ENCODE measurements around the gene EFS. TPM values are rescaled to one million over a fixed set of nuclear protein-coding genes. Genes with fewer than 3 reads are reported as not detected.

EFS gene
- total RNA-seq, 1 donor from 2014 or later = 0.50 TPM

DNA sequence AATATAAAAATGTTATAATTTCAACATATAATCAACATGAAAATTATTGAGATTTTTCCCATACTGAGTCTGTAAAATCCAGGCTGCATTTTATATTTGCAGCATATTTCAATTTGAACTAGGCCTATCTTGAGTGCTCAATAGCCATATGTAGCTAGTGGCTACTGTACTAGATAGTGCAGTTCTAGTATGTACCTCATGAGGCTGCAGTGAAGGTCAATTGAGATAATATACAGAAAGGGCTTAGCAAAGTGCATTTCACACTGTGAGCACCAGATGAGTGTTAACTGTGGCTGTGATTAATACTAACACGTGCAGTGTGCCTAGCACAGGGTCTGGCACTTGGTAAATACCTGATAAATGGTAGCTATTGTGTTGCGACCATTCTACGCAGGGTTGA, 6.9 kb downstream of the EFS start:
- no peak for DNase-seq (ENCODE audit: low read depth)

DNA sequence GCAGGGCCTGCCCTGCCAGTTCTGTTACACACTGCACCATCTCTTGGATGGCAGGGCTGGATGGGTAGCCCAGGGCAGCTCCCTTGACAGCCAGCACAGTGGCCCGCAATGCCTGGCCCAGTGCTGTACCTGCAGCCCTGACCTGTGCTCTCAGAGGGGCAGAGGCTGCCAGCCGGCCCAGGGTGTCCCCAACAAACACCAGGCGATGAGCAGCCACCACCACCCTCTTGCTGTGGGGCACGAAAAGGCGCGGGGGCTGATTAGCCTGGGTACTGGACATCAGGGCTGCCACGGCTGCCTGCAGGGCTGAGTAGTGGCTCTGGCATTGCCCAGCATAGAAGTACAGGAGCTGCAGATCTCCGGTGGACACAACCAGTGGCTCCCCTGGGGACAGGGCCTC, 7.7 kb downstream of the EFS start:
- DNase-seq (ENCODE audit: low read depth) = no peak

DNA sequence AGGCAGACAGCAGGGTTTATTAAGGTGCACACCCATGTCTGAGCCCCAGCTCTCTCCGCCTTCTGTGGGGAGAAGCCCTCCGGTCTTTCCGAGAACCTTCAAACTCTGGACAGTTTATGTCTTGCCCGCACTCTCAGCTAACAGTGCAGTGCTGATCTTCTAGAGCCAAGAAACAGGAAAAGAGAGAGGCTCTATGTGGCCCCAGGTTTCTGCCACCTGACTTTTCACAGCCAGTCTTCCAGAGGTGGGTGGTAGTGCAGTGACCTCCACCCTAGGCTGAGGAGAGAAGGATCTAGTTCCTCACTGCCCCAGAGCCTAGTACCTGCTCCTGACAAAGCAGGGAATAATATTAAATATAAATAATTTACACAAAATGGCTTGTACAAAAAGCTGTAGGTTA, 8.3 kb downstream of the EFS start:
- DNase-seq (ENCODE audit: low read depth) = no peak

DNA sequence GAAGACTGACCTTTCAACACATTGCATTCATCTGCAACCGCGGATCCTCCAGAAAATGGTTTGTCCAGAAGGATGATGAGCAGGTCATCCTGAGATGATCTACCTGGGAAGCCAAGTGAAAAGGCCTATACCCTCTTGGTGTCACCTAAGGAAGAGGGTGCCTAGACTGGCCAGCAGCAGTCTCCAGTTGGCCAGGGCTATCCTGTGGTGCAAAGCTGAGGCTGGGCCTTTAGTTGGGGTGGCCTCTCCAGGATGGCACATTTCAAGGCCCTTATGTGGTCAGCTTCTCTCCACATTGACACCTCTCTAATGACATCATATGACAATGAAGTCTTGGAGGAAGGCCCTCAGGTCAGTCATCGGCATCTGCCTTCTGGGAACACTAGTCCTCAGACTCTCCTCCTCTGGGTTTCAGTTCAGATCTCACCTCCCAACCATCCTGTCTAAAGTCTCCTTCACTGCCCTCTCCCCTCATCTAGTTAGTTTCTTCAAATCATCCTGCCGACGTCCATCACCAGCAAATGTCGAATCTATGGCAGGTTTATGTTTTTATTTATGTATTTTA, 9.0 kb downstream of the EFS start:
- DNase-seq (ENCODE audit: low read depth) = no peak

DNA sequence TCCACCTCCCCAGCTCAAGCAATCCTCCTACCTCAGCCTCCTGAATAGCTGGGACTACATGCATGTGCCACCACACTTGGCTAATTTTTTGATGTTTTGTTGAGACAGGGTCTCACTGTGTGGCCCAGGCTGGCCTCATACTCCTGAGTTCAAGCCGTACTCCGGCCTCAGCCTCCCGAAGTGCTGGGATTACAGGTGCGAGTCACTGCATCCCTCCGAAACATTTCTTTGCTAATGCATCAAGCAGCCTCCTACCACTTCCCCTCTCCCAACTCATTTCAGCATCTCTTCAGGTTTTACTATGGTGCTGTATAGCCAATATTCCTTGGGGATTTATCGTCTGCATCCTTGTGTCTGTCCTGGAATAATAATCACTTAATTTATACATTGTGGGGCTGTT, 10.0 kb downstream of the EFS start:
- no peak for DNase-seq (ENCODE audit: low read depth)

DNA sequence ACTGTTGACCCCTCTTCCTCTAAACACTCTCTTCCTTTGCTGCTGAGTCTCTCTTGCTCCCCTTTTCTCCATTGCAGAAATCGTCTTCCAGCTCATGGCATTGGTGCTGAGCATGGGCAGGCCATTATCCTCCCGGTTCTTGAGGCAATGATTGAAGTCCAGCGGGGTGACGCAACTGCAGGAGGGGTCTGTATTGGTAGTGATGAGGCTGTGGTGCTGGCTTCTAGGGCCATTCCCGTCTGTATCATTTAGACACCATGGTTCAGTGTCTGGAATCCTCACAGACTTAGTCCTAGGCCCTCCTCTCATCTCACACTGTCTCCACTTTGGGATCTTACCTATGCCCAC, 11.6 kb downstream of the EFS start:
- no peak for DNase-seq (ENCODE audit: low read depth)

DNA sequence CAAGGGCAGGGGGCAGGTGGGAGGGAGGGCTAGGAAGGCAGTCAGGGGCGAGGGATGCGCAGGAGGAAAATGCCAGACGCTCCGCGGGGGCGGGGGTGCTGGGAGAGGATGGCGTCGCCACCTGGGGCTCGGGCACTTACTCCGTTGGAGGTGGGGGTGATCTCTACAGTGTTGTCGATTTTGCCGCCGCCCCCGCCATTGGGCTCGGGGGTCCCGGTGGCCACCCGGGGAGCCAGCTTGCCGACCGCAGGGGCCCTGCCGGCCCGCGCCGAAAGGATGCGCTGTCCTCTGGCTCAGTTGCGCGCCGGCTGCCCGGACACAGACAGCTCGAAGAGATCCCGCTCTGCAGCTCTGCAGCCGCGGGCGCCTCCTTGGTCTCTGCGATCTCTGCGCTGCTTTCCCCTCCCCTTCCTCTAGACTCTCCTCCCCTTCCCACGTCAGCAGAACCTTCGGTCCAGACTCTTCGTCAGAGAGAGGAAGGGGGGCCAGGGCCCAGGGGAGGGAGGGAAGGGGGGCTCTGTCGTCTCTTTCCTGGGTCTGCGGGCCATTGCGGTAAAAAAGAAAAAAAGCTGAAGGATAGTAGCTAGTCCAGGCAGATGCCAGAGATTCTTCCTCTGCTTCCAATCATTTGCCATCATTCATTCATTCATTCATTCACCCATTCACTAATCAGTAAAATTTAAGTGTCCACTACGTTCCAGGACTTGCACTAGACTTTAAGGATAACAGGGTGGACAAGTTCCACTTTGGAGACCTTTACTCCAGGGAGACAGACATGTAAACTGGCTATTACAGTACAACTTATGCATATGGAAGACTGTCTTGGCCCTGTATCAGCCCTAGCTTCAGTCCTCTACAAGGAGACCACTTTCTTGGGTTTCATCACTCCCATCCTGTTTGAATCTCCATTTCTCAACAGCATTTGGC, 12.2 kb downstream of the EFS start, which contains the start of gene SLC22A17:
Gene SLC22A17 (minus strand): TSS at position 382 of the 927 bp plus-strand sequence.
- peak; percentile 56 for DNase-seq (ENCODE audit: low read depth)

DNA sequence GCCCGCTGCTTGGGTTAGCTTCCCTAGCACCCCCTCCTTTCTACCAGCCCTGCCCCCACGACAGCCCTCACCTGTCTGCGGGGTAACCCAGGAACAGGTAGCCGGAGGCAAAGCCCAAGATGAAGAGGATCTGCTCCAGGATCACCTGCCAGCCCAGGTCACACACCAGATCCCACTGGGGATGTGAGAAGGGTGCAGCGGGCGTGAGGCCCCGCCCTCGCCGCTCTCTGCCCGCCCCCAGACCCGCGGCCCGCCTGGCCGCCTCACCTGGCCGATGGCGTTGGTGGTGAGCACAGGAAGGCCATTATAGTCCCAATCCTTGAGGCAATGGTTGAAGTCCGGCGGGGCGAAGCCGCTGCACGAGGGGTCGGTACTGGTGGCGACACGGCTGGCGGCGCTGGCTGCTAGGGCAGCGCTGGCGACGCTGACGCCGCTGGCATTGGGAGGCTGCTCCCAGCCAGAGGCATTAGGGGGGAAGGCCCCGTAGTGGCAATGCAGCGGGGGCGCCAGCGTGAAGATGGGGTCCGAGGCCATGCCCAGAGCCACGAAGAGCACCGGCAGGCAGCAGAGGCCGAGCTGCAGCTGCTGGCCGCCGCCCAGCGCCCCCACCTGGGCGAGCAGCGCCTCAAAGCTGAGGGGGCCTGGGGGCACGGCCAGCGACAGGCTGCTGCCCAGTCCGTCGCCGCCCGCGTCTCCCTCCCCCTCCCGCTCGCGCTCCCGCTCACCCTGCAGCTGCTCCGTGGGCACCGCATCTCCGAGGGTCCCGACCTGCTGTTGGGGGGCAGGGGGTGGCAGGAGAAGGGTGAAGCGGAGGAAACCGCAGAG, 13.1 kb downstream of the EFS start:
- DNase-seq (ENCODE audit: low read depth) = no peak

DNA sequence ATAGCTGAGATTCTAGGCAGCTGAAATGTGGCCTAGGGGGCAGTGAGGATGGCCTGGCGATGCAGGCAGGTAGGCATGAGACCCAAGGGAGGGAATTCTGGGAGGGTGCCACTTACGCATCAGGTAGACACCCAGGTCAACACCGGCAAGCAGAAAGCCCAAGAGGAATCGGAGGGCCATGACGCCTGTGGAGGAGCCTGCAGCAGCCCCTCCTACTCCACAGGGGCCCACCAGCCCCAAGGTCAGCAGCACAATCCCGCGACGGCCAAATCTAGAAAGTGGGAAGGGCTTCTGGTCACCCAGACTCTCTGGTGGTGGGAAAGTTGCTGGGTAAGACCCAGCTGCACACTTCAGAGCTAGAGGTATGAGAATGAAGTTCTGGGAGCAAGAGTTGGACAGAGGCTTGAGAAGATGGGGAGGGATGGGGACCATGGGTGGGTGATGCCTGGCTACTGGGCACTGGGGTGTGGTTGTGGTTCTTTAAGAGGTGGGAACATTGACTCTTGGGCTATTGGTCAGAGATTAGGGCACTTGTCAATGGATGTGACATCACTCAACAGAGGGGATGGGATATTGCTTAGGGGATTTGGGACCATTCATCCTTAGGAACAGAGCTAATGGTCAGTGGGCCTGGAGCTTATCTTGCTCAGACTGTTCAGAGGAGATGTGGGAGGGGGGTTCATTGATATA, 15.7 kb downstream of the EFS start:
- no peak for DNase-seq (ENCODE audit: low read depth)

DNA sequence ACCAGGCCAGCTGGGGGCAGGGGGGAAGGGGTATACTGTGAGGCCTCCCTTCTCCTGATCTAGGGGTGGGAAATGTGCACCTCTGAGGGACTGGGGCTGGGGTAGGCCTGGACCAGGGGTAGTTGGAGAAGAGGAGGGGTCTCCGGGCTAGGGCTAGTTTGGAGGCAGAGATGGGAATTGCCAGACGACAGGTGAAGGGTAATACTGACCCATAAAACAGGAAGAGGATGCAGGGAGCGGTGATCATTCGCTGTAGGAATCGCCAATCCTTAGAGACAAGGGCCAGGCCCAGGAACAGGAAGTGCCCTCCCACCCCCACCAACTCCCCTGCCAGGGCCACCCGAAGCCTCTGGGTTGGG, 16.7 kb downstream of the EFS start:
- no peak for DNase-seq (ENCODE audit: low read depth)

DNA sequence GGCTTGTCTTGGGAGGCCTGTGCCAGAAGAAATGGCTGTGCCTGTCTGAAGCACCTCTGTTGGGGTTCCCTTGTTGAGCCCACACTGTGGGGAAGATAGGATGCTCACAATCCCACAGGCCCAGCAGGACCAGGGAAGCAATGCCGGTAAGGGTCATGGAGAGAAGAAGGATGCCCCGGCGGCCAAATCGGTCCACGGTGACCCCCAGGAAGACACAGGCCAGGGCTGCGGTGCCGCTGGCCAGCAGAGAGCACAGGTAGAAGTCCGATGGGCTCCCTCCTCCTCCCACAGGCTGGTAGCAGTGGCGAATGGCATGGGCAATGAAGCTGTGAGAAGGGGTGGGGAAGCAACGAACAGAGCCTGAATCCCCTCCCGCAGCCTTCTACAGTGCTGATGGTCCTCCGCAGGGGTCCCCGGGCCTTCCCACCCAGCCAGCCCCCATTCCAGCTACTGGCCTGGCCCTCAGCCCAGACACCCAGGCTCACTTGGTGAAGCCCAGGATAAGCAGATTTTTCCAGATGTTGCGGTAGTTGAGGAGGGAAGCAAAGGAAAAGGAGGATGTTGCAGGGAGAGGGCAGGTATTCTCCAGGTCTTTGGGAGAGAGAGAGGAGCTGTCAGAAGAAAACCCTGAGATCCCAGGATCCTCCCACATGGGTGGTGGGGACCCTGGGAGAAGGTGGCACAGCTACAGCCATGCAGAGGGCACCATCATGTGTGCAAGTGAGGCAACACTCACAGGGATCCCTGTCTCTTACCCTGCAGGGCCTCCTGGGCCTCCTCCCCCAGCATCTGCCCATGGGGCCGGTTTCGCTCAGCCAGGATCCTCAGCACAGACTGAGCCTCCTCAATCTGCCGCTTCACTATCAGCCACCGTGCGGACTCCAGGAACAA, 17.3 kb downstream of the EFS start:
- DNase-seq (ENCODE audit: low read depth) = no peak

DNA sequence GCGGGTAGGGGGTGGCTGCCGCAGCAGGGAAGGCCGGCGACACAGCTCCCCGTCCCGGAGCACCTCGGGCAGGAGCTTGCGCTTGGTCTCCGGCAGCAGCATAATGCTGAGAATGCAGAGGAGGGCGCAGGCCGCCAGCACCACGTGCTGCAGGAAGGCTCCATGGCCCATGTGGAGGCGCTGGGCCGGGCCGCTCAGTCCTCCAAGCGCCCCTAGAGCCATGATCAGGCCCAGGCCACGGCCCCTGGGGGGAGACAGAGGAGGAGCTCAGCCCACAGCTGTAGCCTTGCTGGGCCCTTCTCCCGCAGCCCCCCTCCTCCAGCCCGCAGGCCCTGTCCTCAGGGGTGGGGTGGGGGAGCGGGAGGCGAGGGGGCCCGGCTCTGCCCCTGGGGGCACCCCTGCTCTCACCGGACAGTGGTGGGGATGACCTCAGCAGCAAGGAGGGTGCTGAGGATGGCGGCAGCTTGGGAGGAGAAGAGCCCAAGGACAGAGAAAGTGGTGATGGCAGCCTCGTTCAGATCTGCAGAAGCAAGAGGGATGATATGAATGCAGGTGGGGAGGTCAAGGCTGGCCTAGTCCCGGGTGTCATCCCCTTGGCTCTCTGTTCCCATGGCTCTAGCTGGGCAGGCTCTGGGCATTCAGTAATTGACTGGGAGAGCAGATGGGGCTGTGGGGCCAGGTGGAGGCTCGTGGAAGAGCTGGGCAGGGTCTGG, 18.1 kb downstream of the EFS start:
- no peak for DNase-seq (ENCODE audit: low read depth)

DNA sequence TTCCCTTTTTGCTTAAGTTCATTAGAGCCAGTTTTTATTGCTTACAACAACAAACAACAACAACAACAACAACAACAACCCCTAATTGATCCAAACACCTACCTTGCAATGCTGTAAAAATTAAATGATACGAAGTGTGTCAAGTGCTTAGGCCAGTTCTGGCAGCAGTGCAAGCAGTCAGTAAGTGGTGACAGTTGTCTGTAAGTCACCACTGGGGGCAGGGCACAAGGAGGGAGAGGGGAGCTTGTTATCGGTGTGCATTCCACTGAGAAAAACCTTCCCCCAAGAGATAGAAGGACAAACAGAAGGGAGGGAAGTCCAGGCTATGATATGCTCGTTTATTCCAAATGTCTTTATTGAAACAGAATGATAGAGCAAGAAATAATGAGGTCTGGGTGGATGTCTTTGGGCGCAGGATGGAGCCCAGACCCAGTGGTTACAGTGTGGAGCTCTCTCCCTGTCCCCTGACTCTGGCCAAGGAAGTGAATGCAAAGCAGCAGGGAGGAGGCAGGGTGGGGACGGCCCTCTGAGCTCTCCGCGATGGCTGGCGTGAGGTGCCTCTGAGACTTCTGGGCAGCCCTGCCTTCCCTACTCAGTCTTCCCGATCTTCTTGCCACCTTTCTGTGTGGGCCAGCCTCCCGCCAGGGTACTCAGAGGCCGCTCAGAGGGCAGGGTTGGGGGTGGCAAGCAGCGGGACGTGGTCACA, 18.8 kb downstream of the EFS start:
- no peak for DNase-seq (ENCODE audit: low read depth)

DNA sequence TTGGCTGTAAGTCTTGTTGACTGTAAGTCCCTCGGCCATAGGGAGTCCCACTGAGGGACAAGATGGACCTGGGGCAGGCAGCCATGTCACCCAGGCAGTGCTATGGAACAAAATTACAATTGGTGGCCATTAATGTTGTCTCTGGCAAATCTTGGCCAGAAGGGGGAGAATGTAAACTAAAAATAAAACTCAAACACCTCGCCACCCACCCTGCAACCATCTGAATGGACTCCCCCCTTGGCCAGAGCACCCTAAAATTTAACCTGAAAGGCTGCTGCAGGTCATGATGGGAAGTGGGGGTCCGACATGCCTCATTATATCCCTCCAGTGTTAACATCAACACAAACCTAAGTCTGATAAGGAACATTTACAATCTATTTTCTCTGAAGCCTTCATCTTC, 20.5 kb downstream of the EFS start:
- no peak for DNase-seq (ENCODE audit: low read depth)

DNA sequence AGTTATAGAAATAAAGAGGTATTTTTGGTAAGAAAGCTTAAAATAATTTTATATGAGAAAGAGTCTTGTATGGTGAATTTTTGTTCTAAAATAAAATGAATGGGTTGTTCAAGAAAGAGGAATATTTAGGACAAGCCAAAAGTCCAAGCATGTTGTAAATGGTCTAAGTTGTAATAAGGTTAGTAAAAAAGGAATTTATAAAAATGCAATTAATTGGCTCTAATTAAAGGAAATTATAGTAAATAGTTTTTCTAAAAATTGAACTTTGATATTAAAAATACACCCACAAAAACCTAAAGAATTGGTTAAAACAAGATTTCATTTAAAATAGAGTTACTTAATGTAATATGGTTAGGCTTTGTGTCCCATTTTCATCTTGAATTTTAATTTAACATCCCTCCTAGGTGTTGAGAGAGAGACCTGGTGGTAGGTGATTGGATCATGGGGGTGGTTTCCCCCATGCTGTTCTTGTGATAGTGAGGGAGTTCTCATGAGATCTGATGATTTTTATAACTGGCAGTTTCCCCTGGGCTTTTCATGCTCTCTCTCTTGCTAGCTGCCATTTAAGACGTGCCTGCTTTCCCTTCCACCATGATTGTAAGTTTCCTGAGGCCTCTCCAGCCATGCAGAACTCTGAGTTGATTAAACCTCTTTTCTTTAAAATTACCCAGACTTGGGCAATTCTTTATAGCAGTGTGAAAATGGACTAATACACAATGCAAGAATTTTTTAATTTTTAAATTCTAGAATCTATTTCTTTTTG, 25.3 kb downstream of the EFS start:
- DNase-seq (ENCODE audit: low read depth) = no peak

DNA sequence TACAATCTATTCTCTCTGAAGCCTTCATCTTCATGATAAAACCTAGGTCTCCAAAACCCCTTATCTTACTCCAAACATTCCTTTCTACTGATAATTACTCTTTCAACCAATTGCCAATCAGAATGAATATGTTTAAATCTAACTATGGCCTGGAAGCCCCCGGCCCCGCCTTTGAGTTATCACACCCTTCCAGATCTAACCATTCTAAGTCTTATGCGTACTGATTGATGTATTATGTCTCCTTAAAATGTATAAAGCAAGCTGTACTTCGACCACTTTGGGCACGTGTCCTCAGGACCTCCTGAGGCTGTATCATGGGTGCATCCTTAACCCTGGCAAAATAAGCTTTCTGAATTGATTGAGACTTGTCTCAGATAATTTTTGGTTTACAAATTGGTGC, 29.3 kb downstream of the EFS start:
- DNase-seq (ENCODE audit: low read depth) = no peak

DNA sequence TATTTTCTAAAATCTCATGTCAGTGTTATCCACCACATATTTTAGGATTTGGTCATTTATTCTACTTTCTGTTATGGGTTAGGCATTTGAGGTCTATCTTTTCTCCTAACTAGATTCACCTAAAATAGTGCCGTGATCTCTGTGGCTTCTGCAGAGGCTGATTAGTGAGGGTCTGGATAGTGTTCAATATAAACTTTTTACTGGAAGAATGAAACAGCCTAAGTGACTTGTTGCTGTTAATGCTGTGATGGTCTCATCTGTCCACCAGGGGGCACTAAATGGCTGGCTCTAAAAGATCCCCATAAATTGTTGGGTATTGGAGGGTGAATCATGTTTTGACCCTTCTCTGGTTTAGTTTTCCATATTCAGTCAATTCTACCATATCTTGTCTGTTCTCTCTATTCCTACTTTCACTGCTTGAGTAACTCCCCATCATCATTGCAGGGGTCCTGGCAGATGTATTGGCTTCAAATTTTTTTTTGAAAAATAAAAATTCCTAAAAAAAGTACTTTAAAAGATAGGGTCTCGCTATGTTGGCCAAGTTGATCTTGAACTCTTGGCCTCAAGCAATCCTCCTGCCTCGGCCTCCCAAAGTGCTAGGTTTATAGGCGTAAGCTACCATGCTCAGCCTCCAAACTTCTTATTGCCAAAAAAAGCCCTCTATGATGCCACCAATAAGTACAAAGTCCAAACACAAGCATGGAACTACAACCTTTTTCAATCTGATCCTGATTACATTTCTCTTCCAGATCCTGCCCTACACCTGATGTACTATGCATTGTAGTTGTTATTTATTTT, 36.8 kb downstream of the EFS start:
- peak; percentile 79 for DNase-seq (ENCODE audit: low read depth)

Data from renal cortical epithelial cell (primary cell).